DMS114 treated with DMSO at 0.1 percent for 48 hours (cell line): Measurements from ENCODE around the gene NCAM2.
"Not testable (repeated sequence)": the region's sequence is repeated elsewhere in the genome, so short reads cannot be mapped to it uniquely, and the experiment has no call there.

Experiments used
- DNase-seq: peaks from one replicate; lab custom pipeline; 2025; ENCODE audit not compliant: unreplicated experiment; lab: John Stamatoyannopoulos, UW

NCAM2 gene

DNA sequence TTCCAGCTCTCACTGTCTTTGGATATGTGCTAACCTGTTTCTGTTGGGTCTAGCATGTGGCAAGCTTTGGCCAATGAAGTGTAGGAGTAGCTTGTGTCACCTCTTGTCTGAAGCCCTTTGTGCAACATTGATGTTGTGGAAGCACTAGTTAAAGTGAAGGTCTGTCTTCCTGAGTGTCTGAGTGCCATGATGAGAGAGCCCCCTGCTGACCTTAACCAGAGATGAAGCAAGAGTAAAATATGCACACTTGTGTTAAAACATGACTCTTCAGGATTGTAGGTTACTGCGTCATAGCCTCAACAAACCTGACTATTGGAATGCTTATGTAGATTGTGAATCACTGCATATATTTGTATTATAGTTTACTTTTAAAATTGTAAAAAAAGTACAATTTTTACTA lies 103.7 kb downstream of the NCAM2 start:
- no peak for DNase-seq

- no peak for DNase-seq
Measured at GRCh38 chr21:21102896-21103295, 104.7 kb downstream of the NCAM2 start.

- DNase-seq = no peak
Measured at GRCh38 chr21:21103692-21104091, 105.5 kb downstream of the NCAM2 start.

DNA sequence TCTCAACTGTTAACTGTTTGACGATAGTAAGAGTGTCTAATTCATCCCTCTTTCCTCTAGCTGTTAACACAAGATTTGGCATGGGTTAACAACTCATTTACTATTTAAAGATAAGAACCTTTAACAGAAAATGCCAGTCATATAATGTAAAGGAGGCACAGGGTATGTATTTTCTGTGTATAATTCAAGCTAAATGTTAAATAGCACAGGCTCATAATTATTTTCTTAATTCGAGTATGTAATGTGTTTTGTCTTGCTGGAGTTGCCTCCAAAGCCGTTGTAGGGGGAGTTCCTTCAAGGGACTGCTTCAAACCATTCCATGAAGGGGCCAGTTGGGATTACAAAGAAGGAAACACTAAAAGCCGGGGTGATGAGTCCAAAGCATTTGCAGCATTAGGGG lies 111.5 kb downstream of the NCAM2 start:
- no peak for DNase-seq

DNA sequence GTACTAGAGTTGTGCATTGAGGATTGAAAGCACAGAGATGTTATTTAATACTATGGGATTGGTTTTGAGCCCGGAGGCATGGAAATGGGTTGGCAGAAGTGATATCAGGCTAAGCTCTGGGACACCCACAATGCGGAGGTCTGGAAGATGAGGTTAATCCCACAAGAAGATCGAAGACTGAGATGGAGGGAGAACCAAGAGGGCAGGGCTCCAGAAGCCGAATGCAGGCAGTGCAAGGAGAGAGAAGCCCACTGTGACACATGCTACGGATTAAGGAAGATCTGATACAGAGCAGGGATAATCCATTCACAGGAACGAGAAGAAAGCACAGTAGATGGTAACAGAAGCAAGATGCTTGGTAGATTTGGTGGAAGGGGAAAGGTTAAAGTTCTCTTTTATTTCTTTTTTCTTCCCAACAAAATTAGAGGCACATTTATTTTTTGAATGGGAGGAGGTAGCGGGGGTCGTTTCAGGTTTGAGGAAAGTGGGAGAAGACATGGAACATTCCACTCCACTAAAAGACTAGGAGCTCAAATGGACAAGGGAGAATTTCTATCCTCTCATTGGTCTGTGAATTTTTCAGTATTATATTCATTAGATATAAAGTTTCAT lies 113.2 kb downstream of the NCAM2 start:
- DNase-seq = no peak

DNA sequence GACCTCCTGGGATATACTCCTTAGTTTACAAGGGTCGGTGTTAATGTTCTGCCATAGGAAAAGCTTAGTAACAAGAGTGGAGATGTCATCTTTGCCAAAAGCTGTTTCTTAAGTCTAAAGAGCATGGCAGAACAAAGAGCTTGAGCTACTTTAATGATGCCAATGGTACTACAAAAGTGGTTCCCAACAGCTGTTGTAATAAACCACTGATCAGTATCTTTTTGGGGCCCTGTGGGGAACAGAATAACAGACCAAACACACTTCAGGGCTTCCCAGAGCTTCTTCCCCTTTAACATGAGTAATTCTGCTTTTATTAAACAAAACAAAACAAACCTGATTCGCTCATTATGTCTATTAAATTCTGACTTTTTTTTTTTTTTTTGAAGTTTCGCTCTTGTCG lies 116.3 kb downstream of the NCAM2 start:
- no peak for DNase-seq

DNA sequence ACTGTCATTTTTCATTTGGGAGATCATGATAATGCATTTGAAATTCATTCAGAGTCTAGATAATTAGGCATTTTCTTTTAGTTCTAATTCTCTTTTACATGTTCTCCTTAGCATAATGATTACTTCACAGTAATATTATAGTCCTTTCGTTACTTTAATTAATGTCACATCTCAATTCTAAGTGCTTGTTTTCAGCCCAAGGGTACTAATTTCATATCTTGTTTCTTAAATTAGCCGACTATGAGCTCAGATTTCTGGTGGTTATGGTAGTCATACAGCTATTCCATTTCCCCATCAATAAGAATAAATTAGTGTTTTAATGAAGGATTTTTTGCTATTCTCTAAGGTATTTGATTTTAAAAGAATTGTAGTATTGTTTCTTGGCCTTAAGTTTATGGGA lies 120.9 kb downstream of the NCAM2 start:
- no peak for DNase-seq

DNA sequence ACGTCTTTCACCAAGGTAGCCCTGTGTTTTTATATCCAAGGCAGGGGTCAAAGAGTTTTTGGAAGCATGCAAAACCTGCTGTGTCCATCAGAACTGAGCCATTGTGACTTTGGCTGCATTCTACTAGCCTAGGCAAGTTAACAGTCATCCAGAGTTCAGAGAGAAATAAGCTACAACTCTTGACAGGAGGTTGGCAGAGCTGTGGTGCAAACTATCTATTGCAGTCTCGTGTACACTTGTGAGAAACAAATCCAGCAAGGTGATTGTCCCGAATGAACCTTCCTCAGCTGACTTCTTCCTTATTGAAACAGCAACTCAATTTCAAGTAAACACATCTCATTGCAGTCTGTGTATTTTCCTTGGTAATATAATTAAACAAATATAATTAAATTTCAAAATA lies 124.5 kb downstream of the NCAM2 start:
- no peak for DNase-seq

- DNase-seq = no peak
Measured at GRCh38 chr21:21132390-21132789, 134.2 kb downstream of the NCAM2 start.

- DNase-seq = no peak
Measured at GRCh38 chr21:21137986-21138385, 139.8 kb downstream of the NCAM2 start.

- no peak for DNase-seq
Measured at GRCh38 chr21:21146587-21147373, 148.6 kb downstream of the NCAM2 start.

GRCh38 chr21:21147374-21147745 lies 149.2 kb downstream of the NCAM2 start:
- DNase-seq = no peak

DNA sequence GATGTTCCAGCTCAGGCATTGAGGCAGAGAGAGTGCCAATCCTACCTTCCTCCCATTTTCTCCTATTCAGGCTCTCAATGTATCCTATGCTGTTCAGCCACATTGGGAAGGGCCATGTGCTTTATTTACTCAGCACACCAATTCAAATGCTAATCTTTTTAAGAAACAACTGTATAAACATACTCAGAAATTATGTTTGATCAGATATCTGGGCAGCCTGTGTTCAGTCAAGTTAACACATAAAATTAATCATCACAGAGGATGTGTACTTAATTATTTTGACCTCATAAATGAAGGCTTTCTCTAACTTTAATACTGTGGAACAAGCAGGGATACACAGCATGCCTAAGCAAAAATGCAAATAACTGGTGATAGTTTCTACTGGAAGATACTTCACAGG lies 149.8 kb downstream of the NCAM2 start:
- no peak for DNase-seq

GRCh38 chr21:21148514-21148913 lies 150.3 kb downstream of the NCAM2 start:
- DNase-seq = no peak

- DNase-seq = not testable (repeated sequence)
Measured at GRCh38 chr21:21149445-21149844, 151.2 kb downstream of the NCAM2 start.

- no peak for DNase-seq
Measured at GRCh38 chr21:21151231-21151630, 153.0 kb downstream of the NCAM2 start.

DNA sequence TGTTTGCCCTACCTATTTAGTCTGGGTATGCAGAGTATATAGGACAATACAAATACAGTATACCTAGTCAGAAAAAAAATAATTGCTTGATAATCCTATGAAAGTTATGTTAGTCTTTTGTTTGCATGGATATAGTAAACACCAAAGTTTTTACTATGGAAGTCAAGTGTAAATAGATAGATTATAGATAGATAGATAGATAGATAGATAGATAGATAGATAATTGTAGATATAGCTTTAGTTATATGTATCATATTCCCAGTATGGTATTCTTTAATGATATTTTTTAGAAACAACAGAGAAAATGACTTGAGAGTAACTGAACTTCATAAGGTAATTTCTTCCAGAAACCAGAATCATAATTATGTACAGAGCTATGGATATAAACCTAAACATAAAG lies 158.2 kb downstream of the NCAM2 start:
- DNase-seq = no peak

DNA sequence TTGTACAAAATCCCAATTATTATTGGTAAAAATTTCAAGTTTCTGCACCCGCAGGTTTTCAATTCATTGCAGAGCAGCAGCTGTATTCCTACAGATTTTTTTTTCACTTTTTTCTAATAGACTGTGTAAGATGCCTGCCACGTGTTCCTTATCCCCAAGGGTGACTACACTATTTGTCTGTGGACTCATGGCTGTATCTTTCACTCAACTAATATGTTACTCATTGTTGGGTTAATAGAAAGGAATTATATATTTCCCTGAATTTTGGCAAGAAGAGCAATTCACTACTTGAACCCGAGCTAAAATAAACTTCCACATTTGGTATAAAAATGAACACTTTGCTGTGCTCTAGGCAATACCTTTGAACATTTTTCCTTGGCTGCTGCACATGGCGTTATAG lies 158.7 kb downstream of the NCAM2 start:
- no peak for DNase-seq

- no peak for DNase-seq
Measured at GRCh38 chr21:21158376-21158918, 160.2 kb downstream of the NCAM2 start.

GRCh38 chr21:21159253-21159899 lies 161.2 kb downstream of the NCAM2 start:
- DNase-seq = no peak

- DNase-seq = no peak
Measured at GRCh38 chr21:21162786-21163185, 164.6 kb downstream of the NCAM2 start.

DNA sequence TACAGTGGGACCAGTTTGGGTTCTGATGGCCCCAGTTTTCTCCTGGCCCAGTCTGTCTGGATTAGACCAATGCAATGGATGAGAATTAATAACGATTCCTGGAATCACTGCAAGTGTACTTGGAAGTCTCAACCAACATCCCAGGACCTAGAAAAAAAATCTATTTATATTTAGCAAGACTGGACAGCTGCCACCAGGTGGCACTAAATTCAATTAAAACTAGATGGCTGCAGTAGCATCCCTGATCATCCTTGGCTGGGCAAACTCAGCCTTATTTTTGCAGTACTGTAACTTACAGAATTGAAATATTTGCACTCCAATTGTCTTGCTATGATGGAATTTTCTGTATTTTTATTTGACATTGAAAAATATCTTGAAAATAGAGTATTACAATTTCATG lies 165.7 kb downstream of the NCAM2 start:
- peak; percentile 55 for DNase-seq
